HepG2 (cell line): ENCODE data around the gene NPB. TPM values are rescaled to one million over a fixed set of nuclear protein-coding genes. Genes with fewer than 3 reads are reported as not detected.

Experiments used
- ATF3 ChIP-seq: sonication (generic); formaldehyde crosslinking; IDR thresholded peaks from 2 replicates; pipeline ENCODE4 v1.4.0; 2020; ENCODE audit warnings: missing genetic modification reagents
- CBFB ChIP-seq: sonication (generic); formaldehyde crosslinking; IDR thresholded peaks from 2 replicates; pipeline ENCODE4 v1.4.0; 2020; ENCODE audit warnings: missing genetic modification reagents
- CENPT ChIP-seq: sonication (generic); formaldehyde crosslinking; IDR thresholded peaks from 2 replicates; pipeline ENCODE4 v1.8.0; 2022; ENCODE audit warnings: low read depth, mild to moderate bottlenecking, moderate library complexity, missing genetic modification reagents
- EP300 ChIP-seq, 3 experiments: sonication (generic) in 1 of 3; formaldehyde crosslinking in 1 of 3; IDR thresholded peaks; 2 replicates each; pipeline versions ENCODE4 v1.5.1 to v1.6.1; 2011 to 2020; ENCODE audit warnings: low read depth in 2 of 3, low read length in 2 of 3, borderline replicate concordance in 1 of 3, improper control_type of control experiment in 1 of 3, mild to moderate bottlenecking in 1 of 3, missing genetic modification reagents in 1 of 3, moderate library complexity in 1 of 3
- FLYWCH1 ChIP-seq: sonication (generic); formaldehyde crosslinking; IDR thresholded peaks from 2 replicates; pipeline ENCODE4 v1.8.1; 2023; ENCODE audit warnings: mild to moderate bottlenecking, missing genetic modification reagents
- FOSL2 ChIP-seq: sonication (generic); formaldehyde crosslinking; IDR thresholded peaks from 2 replicates; pipeline ENCODE4 v1.4.0; 2020; ENCODE audit warnings: missing genetic modification reagents
- KLF6 ChIP-seq: IDR thresholded peaks from 2 replicates; pipeline ENCODE4 v1.8.0; 2016; ENCODE audit warnings: missing biosample characterization, missing genetic modification reagents
- MYC ChIP-seq: sonication (generic); formaldehyde crosslinking; IDR thresholded peaks from 2 replicates; pipeline ENCODE4 v1.9.0; 2021; ENCODE audit warnings: missing genetic modification reagents, borderline replicate concordance
- NFE2 ChIP-seq: sonication (generic); formaldehyde crosslinking; IDR thresholded peaks from 2 replicates; pipeline ENCODE4 v1.4.0; 2020; ENCODE audit warnings: missing genetic modification reagents
- PLRG1 ChIP-seq: fragments of 450-650 bp; conservative IDR thresholded peaks from 2 replicates; pipeline ENCODE4 v1.6.1; 2016
- POLR2A ChIP-seq, 2 experiments: IDR thresholded peaks; 2 replicates each; pipeline ENCODE4 v1.6.1; 2011; ENCODE audit warnings: low read depth in 2 of 2, low read length in 2 of 2, mild to moderate bottlenecking in 1 of 2, moderate library complexity in 1 of 2; ENCODE audit not compliant: insufficient read depth in 1 of 2
- SIX4 ChIP-seq: sonication (generic); formaldehyde crosslinking; IDR thresholded peaks from 2 replicates; pipeline ENCODE4 v1.4.0; 2020; ENCODE audit warnings: missing genetic modification reagents
- SKIL ChIP-seq: sonication (generic); formaldehyde crosslinking; IDR thresholded peaks from 2 replicates; pipeline ENCODE4 v1.8.0; 2022; ENCODE audit warnings: missing genetic modification reagents, mild to moderate bottlenecking, moderate library complexity, borderline replicate concordance
- TEF ChIP-seq: sonication (generic); formaldehyde crosslinking; IDR thresholded peaks from 2 replicates; pipeline ENCODE4 v1.5.0; 2020; ENCODE audit warnings: missing genetic modification reagents
- ZFP1 ChIP-seq: IDR thresholded peaks from 2 replicates; pipeline ENCODE4 v1.6.1; 2016
- ZNF142 ChIP-seq: sonication (generic); formaldehyde crosslinking; IDR thresholded peaks from 2 replicates; pipeline ENCODE4 v1.4.0; 2020; ENCODE audit warnings: missing genetic modification reagents
- ZNF264 ChIP-seq: sonication (generic); formaldehyde crosslinking; IDR thresholded peaks from 2 replicates; pipeline ENCODE4 v1.4.0; 2020; ENCODE audit warnings: missing genetic modification reagents
- ZNF33A ChIP-seq: sonication (generic); formaldehyde crosslinking; IDR thresholded peaks from 2 replicates; pipeline ENCODE4 v1.5.1; 2020; ENCODE audit warnings: missing genetic modification reagents, mild to moderate bottlenecking, moderate library complexity, borderline replicate concordance
- ZNF354B ChIP-seq: sonication (generic); formaldehyde crosslinking; IDR thresholded peaks from 2 replicates; pipeline ENCODE4 v1.8.0; 2022; ENCODE audit warnings: mild to moderate bottlenecking, missing genetic modification reagents
- ZNF496 ChIP-seq: sonication (generic); formaldehyde crosslinking; IDR thresholded peaks from 2 replicates; pipeline ENCODE4 v1.8.1; 2023; ENCODE audit warnings: mild to moderate bottlenecking, moderate library complexity, missing genetic modification reagents; ENCODE audit not compliant: insufficient replicate concordance
- ZNF605 ChIP-seq: sonication (generic); formaldehyde crosslinking; IDR thresholded peaks from 2 replicates; pipeline ENCODE4 v1.8.0; 2022; ENCODE audit warnings: mild to moderate bottlenecking, missing genetic modification reagents
- polyA plus RNA-seq, 8 experiments: library from polyadenylated mRNA; depleted of rRNA in 3 of 8; stranded (reverse) in 7 of 8; unstranded in 1 of 8; fragments of >200 nt; fragmentation: Illumina TruSeq in 4 of 8; extraction: Trizol in 4 of 8; gene quantifications; 2 replicates each; pipeline versions ENCODE4 v1.2.1 to v1.2.3, GENCODE V29; 2011 to 2016; ENCODE audit warnings: low read depth in 4 of 8, missing spikeins in 1 of 8, mixed read lengths in 1 of 8; ENCODE audit not compliant: insufficient read depth in 1 of 8
- total RNA-seq, 5 experiments: library from RNA; depleted of rRNA; stranded (reverse); fragments of >200 nt; fragmentation: Illumina TruSeq; extraction: Trizol; gene quantifications; 2 replicates each; pipeline ENCODE4 v1.2.3, GENCODE V29; 2016; ENCODE audit warnings: low read depth in 1 of 5

The NPB gene
- total and polyA plus RNA-seq, 2 of the 13 experiments (the other 11 are each of a cell fraction or from before 2014, with no cell fraction given), result 0.11 to 0.93 TPM

GRCh38 chr17:81869221-81870130 is 32.6 kb upstream of the NPB start (continued):
- TF ChIP-seq TEF (CRISPR knock-in tag) (no peak), PLRG1 (no peak), MYC (CRISPR knock-in tag) (0 out of 2 replicates have a peak, but pooled peaks have one; percentile 58), SIX4 (CRISPR knock-in tag) (no peak), FOSL2 (no peak; the same call in 1 of the 2 replicates), FLYWCH1 (no peak), EP300 (IDR thresholded peaks at IDR 0.05; ENCODE audit: low read depth in 2 of 2, low read length in 2 of 2) (no peak), EP300 (CRISPR knock-in tag; IDR thresholded peaks at IDR 0.05; ENCODE audit: borderline replicate concordance) (no peak), ZFP1 (no peak), ZNF264 (CRISPR knock-in tag) (peak; percentile 46; the same call in 1 of the 2 replicates), KLF6 (CRISPR knock-in tag) (no peak), ZNF496 (CRISPR knock-in tag) (no peak), ZNF354B (CRISPR knock-in tag) (peak; percentile 85), POLR2A (IDR thresholded peaks at IDR 0.05; ENCODE audit: insufficient read depth in 1 of 2, low read depth in 2 of 2, low read length in 2 of 2) (no peak; a peak in 1 of 4 replicates), NFE2 (CRISPR knock-in tag) (no peak), CBFB (no peak), ZNF142 (CRISPR knock-in tag) (peak; percentile 50; the same call in 1 of the 2 replicates), ZNF605 (CRISPR knock-in tag) (peak; percentile 38; the same call in 1 of the 2 replicates), SKIL (0 out of 2 replicates have a peak, but pooled peaks have one; percentile 42), ZNF33A (CRISPR knock-in tag) (no peak), CENPT (CRISPR knock-in tag) (no peak), ATF3 (CRISPR knock-in tag) (0 out of 2 replicates have a peak, but pooled peaks have one; percentile 2)
